Esophagus muscularis mucosa (tissue), 4 donors: ENCODE data around the gene OLFML2B. TPM values are rescaled to one million over a fixed set of nuclear protein-coding genes. Genes with fewer than 3 reads are reported as not detected.

Source experiments
- DNase-seq: peaks from one replicate; pipeline ENCODE4 v3.0.0-alpha.2; 2017; ENCODE audit errors: extremely low spot score
- H3K27ac ChIP-seq, 4 donors: fragments of 200-600 bp; sonication (generic); replicated peaks in 1 of 4; 1 replicate in 3 of 4; 2 replicates in 1 of 4; pipeline ENCODE4 v1.5.1; 2016 to 2019; ENCODE audit warnings: mild to moderate bottlenecking in 1 of 4
- H3K27me3 ChIP-seq, 4 donors: fragments of 200-600 bp; sonication (generic); one replicate each; pipeline versions ENCODE4 v1.5.1 to v1.6.0; 2016 to 2019
- H3K36me3 ChIP-seq, 4 donors: fragments of 200-600 bp; sonication (generic); one replicate each; pipeline ENCODE4 v1.5.1; 2016 to 2019
- H3K4me1 ChIP-seq, 4 donors: fragments of 200-600 bp; sonication (generic); one replicate each; pipeline ENCODE4 v1.5.1; 2016 to 2019
- H3K4me3 ChIP-seq, 4 donors: fragments of 200-600 bp; sonication (generic); 1 replicate in 2 of 4; 2 replicates in 2 of 4; pipeline ENCODE4 v1.5.1; 2016 to 2019; ENCODE audit warnings: mild to moderate bottlenecking in 4 of 4, moderate library complexity in 1 of 4
- H3K9me3 ChIP-seq, 4 donors: fragments of 200-600 bp; sonication (generic); 1 replicate in 3 of 4; 2 replicates in 1 of 4; pipeline ENCODE4 v1.5.1; 2016 to 2019
- CTCF ChIP-seq, 3 experiments: fragments of 200-600 bp in 2 of 3; fragments of 450-650 bp in 1 of 3; sonication (generic) in 2 of 3; IDR thresholded peaks; one replicate each; pipeline ENCODE4 v1.5.1; 2017 to 2019; ENCODE audit warnings: antibody characterized with exemption in 3 of 3, mild to moderate bottlenecking in 2 of 3, moderate library complexity in 1 of 3
- EP300 ChIP-seq: sonication (generic); formaldehyde crosslinking; IDR thresholded peaks from one replicate; pipeline ENCODE4 v1.6.1; 2017; ENCODE audit warnings: antibody characterized with exemption
- POLR2A ChIP-seq: fragments of 450-650 bp; IDR thresholded peaks from one replicate; pipeline ENCODE4 v1.6.1; 2017; ENCODE audit warnings: antibody characterized with exemption, moderate library complexity, mild to moderate bottlenecking, low read depth
- POLR2AphosphoS5 ChIP-seq, 2 donors: sonication (generic); formaldehyde crosslinking; IDR thresholded peaks; one replicate each; pipeline ENCODE4 v1.6.1; 2017; ENCODE audit warnings: antibody characterized with exemption in 2 of 2
- WGBS: methylation state at CpG from one replicate; pipeline ENCODE4 v1.1.5; 2018; 5-methylcytosine and 5-hydroxymethylcytosine counted together
- intact Hi-C: fragments of 100-400 bp; cut with DNase I; formaldehyde crosslinking; loops from one replicate; pipeline ENCODE4 v1.15.1; 2023
- total RNA-seq, 4 donors: library from RNA; depleted of rRNA; stranded (reverse); fragments of >200 nt; gene quantifications; one replicate each; pipeline versions ENCODE4 v1.1.0 to v1.2.1, GENCODE V29; 2016

OLFML2B gene
- total RNA-seq, 4 donors from 2014 or later: 1.2 to 6.7 (median 5.9) TPM

- intact Hi-C loops: no loop called here
- no peak overlapping the region for H3K4me3 ChIP-seq
- TF ChIP-seq POLR2AphosphoS5 (IDR thresholded peaks at IDR 0.05): no peak
- no peak for TF ChIP-seq CTCF (IDR thresholded peaks at IDR 0.05)
- TF ChIP-seq EP300: no peak
- TF ChIP-seq POLR2A: no peak
Measured at GRCh38 chr1:161956097-161956496, 67.6 kb downstream of the OLFML2B start.

GRCh38 chr1:161955606-161956005, 68.1 kb downstream of the OLFML2B start:
- Histone ChIP-seq H3K9me3 (no peaks in the 10 kb centered on the region), H3K27me3 (no peaks in the 10 kb centered on the region), H3K36me3 (peaks cover 6 to 23% (median 12%) of the 10 kb centered on the region in 4 donors), H3K4me1 (peaks cover 0 to 22% (median 16%) of the 10 kb centered on the region in 4 donors), H3K27ac (no peak overlapping the region), H3K4me3 (no peak overlapping the region)
- intact Hi-C loops: no loop called here
- TF ChIP-seq CTCF (IDR thresholded peaks at IDR 0.05) (no peak), EP300 (no peak), POLR2A (no peak), POLR2AphosphoS5 (IDR thresholded peaks at IDR 0.05) (no peak)
- 96% methylated on average over 2 of the region's 2 CpGs for WGBS
- DNase-seq: no peak

More at GRCh38 chr1:161956097-161956496, 67.6 kb downstream of the OLFML2B start:
- H3K27ac ChIP-seq: no peak overlapping the region
- no peaks in the 10 kb centered on the region for H3K27me3 ChIP-seq
- H3K9me3 ChIP-seq: no peaks in the 10 kb centered on the region
- H3K36me3 ChIP-seq: peaks cover 10 to 28% (median 15%) of the 10 kb centered on the region in 4 donors
- DNase-seq: no peak
- WGBS: 81% methylated on average over 4 of the region's 4 CpGs
- H3K4me1 ChIP-seq: peaks cover 0 to 24% (median 18%) of the 10 kb centered on the region in 4 donors

GRCh38 chr1:161954466-161954865, 69.2 kb downstream of the OLFML2B start:
- Histone ChIP-seq H3K4me1 (peaks cover 0 to 22% (median 18%) of the 10 kb centered on the region in 4 donors), H3K27me3 (no peaks in the 10 kb centered on the region), H3K27ac (no peak overlapping the region), H3K4me3 (no peak overlapping the region), H3K36me3 (peaks cover 0 to 14% (median 7%) of the 10 kb centered on the region in 4 donors), H3K9me3 (no peaks in the 10 kb centered on the region)
- intact Hi-C loops: no loop called here
- TF ChIP-seq POLR2A (no peak), CTCF (IDR thresholded peaks at IDR 0.05) (no peak), EP300 (no peak), POLR2AphosphoS5 (IDR thresholded peaks at IDR 0.05) (no peak)
- DNase-seq: no peak

GRCh38 chr1:161954050-161954449, 69.6 kb downstream of the OLFML2B start:
- Histone ChIP-seq H3K4me3 (no peak overlapping the region), H3K27me3 (no peaks in the 10 kb centered on the region), H3K27ac (no peak overlapping the region), H3K4me1 (peaks cover 0 to 25% (median 19%) of the 10 kb centered on the region in 4 donors), H3K9me3 (no peaks in the 10 kb centered on the region), H3K36me3 (peaks cover 0 to 12% (median 7%) of the 10 kb centered on the region in 4 donors)
- WGBS: 51% methylated on average over 2 of the region's 2 CpGs
- intact Hi-C loops: no loop called here
- DNase-seq: no peak
- no peak for TF ChIP-seq POLR2A
- TF ChIP-seq POLR2AphosphoS5 (IDR thresholded peaks at IDR 0.05): no peak
- TF ChIP-seq CTCF (IDR thresholded peaks at IDR 0.05): no peak
- no peak for TF ChIP-seq EP300
